OCI-LY7 (cell line): ENCODE results near the gene SERGEF. TPM values are rescaled to one million over a fixed set of nuclear protein-coding genes. Genes with fewer than 3 reads are reported as not detected.

Source experiments
- BruUV-seq: library from RNA; stranded (reverse); fragments of 400-500 nt; replicated peaks from 2 replicates; lab custom pipeline; 2021; lab: Mats Ljungman, UMichigan
- CTCF ChIA-PET: fragments of 300-600 bp; sonication (Branson Sonifier 250); formaldehyde crosslinking; loops from one replicate; lab custom pipeline; 2022; ENCODE audit warnings: antibody characterized with exemption; ENCODE audit not compliant: unreplicated experiment; lab: Charles Lee
- POLR2A ChIA-PET: fragments of 300-600 bp; sonication (Branson Sonifier 250); formaldehyde crosslinking; loops from one replicate; lab custom pipeline; 2022; ENCODE audit warnings: antibody characterized with exemption; lab: Charles Lee
- DNase-seq: peaks from one replicate; pipeline ENCODE4 v3.0.0-alpha.2; 2015; ENCODE audit warnings: low spot score
- H2AFZ ChIP-seq: fragments of 200-600 bp; sonication (generic), shearing (Covaris generic); 2 replicates; pipeline ENCODE4 v1.6.1; 2014; ENCODE audit warnings: mild to moderate bottlenecking, antibody characterized with exemption, low read length, moderate library complexity
- H3K27ac ChIP-seq: fragments of 200-600 bp; sonication (generic); 2 replicates; pipeline ENCODE4 v1.5.1; 2014; ENCODE audit warnings: mixed run types, low read depth, mild to moderate bottlenecking, moderate library complexity, low read length, inconsistent platforms; ENCODE audit not compliant: poor library complexity, severe bottlenecking
- H3K36me3 ChIP-seq: fragments of 200-600 bp; sonication (generic); 2 replicates; pipeline ENCODE4 v1.6.1; 2014; ENCODE audit warnings: mild to moderate bottlenecking, antibody characterized with exemption, low read length, moderate library complexity, mixed read lengths; ENCODE audit not compliant: insufficient read depth
- H3K4me1 ChIP-seq: fragments of 200-600 bp; sonication (generic); 2 replicates; pipeline ENCODE4 v1.5.1; 2014; ENCODE audit warnings: mild to moderate bottlenecking, low read length; ENCODE audit not compliant: insufficient read depth, poor library complexity, severe bottlenecking
- H3K4me2 ChIP-seq: fragments of 200-600 bp; sonication (generic); 2 replicates; pipeline ENCODE4 v1.6.1; 2014; ENCODE audit warnings: mild to moderate bottlenecking, low read length
- H3K4me3 ChIP-seq: fragments of 200-600 bp; sonication (generic); 2 replicates; pipeline ENCODE4 v1.5.1; 2014; ENCODE audit warnings: mild to moderate bottlenecking, low read depth, low read length; ENCODE audit not compliant: poor library complexity, severe bottlenecking
- H3K79me2 ChIP-seq: fragments of 200-600 bp; sonication (generic); 2 replicates; pipeline ENCODE4 v1.6.1; 2016; ENCODE audit warnings: low read depth, mild to moderate bottlenecking, low read length, moderate library complexity, mixed read lengths; ENCODE audit not compliant: insufficient read depth
- H3K9me2 ChIP-seq: fragments of 200-600 bp; sonication (generic); 2 replicates; pipeline ENCODE4 v1.6.1; 2016; ENCODE audit warnings: mild to moderate bottlenecking, low read length, mixed read lengths; ENCODE audit not compliant: insufficient read depth
- H3K9me3 ChIP-seq: fragments of 200-600 bp; sonication (generic); 2 replicates; pipeline ENCODE4 v1.6.1; 2014; ENCODE audit warnings: mild to moderate bottlenecking, mixed run types, low read length, mixed read lengths
- H4K20me1 ChIP-seq: fragments of 200-600 bp; sonication (generic); 2 replicates; pipeline ENCODE4 v1.6.1; 2014; ENCODE audit warnings: mild to moderate bottlenecking, antibody characterized with exemption, low read length, moderate library complexity, mixed read lengths; ENCODE audit not compliant: insufficient read depth
- EZH2phosphoT487 ChIP-seq: fragments of 200-600 bp; sonication (generic); IDR thresholded peaks from 2 replicates; pipeline ENCODE4 v1.6.1; 2018; ENCODE audit warnings: low read depth, borderline replicate concordance, mild to moderate bottlenecking, mixed run types, antibody characterized with exemption, low read length, moderate library complexity, mixed read lengths
- intact Hi-C: fragments of 100-400 bp; cut with micrococcal nuclease; formaldehyde crosslinking; loops from one replicate; pipeline ENCODE4 v1.10.0; 2022; ENCODE audit not compliant: unreplicated experiment
- total RNA-seq, 2 experiments: library from RNA; depleted of rRNA in 1 of 2; stranded (reverse); fragments of >200 nt in 1 of 2; shearing (Covaris generic) in 1 of 2; gene quantifications; 2 replicates each; pipeline ENCODE4 v1.2.3, GENCODE V29; 2014 to 2022
- TF ChIP-seq, protein P1 (sequence below): fragments of 200-600 bp; sonication (generic); conservative IDR thresholded peaks from 2 replicates; pipeline ENCODE4 v1.5.1; 2014; ENCODE audit warnings: mild to moderate bottlenecking, antibody characterized with exemption, low read length, moderate library complexity, mixed read lengths

Gene SERGEF
- total RNA-seq, 2 experiments from 2014 or later, result 35.4 to 42.2 TPM

DNA sequence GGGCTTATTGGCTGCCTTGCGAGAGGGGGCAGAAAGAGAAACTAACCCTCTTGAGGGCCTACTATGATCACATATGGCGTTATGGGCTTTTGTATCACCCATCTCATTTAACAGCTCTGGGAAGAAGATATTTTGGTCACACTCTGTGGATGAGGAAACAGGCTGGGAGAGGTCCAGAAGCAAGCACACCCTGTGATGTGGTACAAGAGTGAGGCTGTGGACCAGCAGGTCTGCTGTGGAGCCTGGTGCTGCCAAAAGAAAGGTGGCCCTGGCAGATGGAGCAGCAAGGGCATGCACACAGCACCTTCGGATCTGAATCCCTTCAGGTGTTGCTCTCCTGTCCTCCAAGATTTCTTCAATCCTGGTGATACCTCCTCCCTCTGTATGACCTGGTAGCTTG, 214.1 kb downstream of the SERGEF start:
- Histone ChIP-seq H3K9me2 (no peaks in the 10 kb centered on the region), H3K36me3 (no peaks in the 10 kb centered on the region), H3K79me2 (no peaks in the 10 kb centered on the region), H3K4me2 (no peak overlapping the region), H3K4me3 (no peak overlapping the region), H3K9me3 (no peaks in the 10 kb centered on the region), H3K4me1 (no peaks in the 10 kb centered on the region), H3K27ac (no peak overlapping the region), H2AFZ (no peak overlapping the region), H4K20me1 (no peaks in the 10 kb centered on the region)
- TF ChIP-seq EZH2phosphoT487, result no peak
- TF ChIP-seq, protein P1, sequence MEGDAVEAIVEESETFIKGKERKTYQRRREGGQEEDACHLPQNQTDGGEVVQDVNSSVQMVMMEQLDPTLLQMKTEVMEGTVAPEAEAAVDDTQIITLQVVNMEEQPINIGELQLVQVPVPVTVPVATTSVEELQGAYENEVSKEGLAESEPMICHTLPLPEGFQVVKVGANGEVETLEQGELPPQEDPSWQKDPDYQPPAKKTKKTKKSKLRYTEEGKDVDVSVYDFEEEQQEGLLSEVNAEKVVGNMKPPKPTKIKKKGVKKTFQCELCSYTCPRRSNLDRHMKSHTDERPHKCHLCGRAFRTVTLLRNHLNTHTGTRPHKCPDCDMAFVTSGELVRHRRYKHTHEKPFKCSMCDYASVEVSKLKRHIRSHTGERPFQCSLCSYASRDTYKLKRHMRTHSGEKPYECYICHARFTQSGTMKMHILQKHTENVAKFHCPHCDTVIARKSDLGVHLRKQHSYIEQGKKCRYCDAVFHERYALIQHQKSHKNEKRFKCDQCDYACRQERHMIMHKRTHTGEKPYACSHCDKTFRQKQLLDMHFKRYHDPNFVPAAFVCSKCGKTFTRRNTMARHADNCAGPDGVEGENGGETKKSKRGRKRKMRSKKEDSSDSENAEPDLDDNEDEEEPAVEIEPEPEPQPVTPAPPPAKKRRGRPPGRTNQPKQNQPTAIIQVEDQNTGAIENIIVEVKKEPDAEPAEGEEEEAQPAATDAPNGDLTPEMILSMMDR, result no peak
- BruUV-seq, result no TSS peak
- ChIA-PET POLR2A (no interaction called here), CTCF (no interaction called here)
- intact Hi-C loops, result no loop called here
- no peak for DNase-seq

DNA sequence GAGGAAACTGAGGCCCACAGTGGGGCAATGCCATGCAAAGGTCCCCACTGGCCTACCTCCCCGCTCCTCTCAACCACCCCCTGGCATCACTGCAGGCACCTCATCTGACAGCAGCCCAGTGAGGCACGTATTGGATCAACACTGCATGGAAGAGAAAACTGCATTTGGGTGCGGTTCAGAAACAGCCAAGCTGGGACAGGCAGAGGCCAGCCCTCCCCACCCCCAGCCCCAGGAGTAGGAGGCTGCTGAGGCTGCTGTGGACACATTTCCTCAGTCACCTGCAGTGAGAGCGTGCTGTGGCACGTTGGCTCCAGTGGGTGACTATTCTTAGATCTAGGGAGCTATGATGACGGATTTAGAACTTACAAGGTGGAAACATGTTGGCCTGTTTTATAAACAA, 214.6 kb downstream of the SERGEF start:
- no peaks in the 10 kb centered on the region for H3K36me3 ChIP-seq
- DNase-seq, result no peak
- POLR2A ChIA-PET, result no interaction called here
- H2AFZ ChIP-seq, result no peak overlapping the region
- TF ChIP-seq, protein P1, result no peak
- TF ChIP-seq EZH2phosphoT487, result no peak
- CTCF ChIA-PET, result no interaction called here
- H4K20me1 ChIP-seq, result no peaks in the 10 kb centered on the region
- no peaks in the 10 kb centered on the region for H3K9me3 ChIP-seq
- no peak overlapping the region for H3K27ac ChIP-seq
- no peaks in the 10 kb centered on the region for H3K4me1 ChIP-seq
- H3K4me2 ChIP-seq, result no peak overlapping the region
- no peak overlapping the region for H3K4me3 ChIP-seq
- intact Hi-C loops, result no loop called here
- no peaks in the 10 kb centered on the region for H3K9me2 ChIP-seq
- no TSS peak for BruUV-seq
- H3K79me2 ChIP-seq, result no peaks in the 10 kb centered on the region

DNA sequence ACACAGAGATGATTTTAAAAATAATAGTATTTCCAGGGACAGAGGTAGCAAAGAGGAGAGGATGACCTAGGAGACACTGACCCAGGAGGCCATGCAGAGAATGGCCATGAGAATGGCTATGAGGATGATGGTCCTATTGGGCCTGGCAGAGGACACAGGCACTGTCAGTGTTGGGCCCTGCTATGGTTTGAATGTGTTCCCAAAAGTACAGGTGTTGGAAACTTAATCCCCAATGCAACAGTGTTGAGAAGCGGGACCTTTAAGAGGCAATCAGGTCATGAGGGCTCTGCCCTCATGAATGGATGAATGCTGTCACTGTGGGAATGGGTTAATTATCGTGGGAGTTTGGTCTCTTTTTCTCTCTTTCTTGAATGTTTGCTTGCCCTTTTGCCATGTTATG, 216.7 kb downstream of the SERGEF start:
- Histone ChIP-seq H2AFZ (no peak overlapping the region), H3K4me3 (no peak overlapping the region), H4K20me1 (no peaks in the 10 kb centered on the region), H3K9me3 (no peaks in the 10 kb centered on the region), H3K4me2 (no peak overlapping the region), H3K36me3 (no peaks in the 10 kb centered on the region), H3K9me2 (no peaks in the 10 kb centered on the region), H3K79me2 (no peaks in the 10 kb centered on the region), H3K4me1 (no peaks in the 10 kb centered on the region), H3K27ac (no peak overlapping the region)
- TF ChIP-seq EZH2phosphoT487, result no peak
- TF ChIP-seq, protein P1, result no peak
- POLR2A ChIA-PET, result no interaction called here
- no peak for DNase-seq
- intact Hi-C loops, result no loop called here
- CTCF ChIA-PET, result no interaction called here
- BruUV-seq, result no TSS peak
